Activated CD8-positive, alpha-beta memory T cell treated with anti-CD3 and anti-CD28 coated beads, Interleukin-2, amount 50 U/mL, for 24 hours (primary cell): ENCODE data around the gene MAFG.
"Not testable (repeated sequence)": the region's sequence is repeated elsewhere in the genome, so short reads cannot be mapped to it uniquely, and the experiment has no call there.

Experiments used
- DNase-seq: peaks from one replicate; pipeline ENCODE4 v3.0.0-alpha.2; 2020; ENCODE audit errors: extremely low read depth

MAFG gene

DNA sequence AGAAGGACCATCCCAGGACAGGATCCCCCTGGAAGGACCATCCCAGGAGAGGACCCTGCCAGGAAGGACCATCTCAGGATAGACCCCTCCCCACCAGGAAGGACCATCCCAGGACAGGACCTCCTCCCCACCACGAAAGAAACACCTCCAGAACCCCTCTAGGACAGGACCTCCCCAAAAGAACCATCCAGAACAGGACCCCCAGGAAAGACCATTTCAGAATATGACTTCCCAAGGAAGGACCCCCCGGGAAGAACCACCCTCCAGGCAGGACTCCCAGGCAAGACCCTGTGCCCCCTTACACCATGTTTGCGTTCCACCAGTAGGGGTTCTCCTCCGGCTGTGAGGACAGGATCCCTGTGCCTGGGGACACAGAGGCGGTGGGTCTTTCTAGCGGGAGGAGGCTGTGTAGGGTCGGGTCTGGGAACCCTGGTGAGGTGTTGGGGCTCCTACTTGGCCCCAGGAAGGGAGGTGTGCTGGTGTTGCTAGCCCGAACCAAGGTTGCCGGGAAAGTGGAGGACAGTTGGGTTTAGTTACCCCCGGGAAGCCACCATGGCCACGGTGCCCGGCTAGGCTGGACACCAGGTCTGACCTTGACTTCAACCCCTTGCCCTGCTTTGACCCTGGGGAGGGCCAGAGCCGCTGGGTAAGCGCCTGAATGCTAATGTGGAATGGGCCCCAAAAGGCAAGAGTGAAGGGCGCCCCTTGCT, 31.3 kb upstream of the MAFG start:
- no peak for DNase-seq

DNA sequence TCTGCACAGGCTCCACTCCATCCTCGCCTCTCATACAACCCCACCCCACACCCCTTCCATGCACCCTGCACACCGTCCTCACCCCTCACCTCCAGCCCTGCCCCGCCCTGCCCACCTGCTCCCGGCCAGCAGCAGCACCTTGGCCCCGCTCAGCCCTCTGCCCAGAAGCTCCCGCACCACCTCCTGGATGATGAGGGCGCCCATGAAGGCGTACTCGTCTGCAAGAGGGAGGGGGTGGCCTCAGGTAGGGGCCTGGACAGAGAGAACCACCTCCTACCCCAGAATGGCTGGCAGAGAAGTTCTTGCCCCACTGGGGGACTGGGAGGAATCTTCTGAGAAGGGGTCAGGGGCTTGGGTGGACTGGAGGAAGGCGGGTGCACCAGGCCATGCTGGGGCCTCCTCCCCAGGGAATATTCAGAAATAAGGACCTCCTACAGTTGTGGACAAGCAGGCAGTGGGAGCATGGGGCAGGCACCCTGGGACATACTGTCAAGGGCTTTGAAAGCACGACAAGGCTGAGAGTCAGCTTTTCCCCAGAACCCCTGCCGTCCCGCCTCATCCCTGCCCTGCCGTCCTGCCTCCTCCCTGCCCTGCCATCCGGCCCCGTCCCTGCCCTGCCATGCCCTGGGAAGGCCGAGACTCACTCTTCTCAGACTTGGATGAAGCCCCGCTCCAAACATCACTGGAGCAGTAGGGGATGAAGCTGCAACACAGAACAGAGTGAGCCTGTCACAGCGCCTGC, 30.3 kb upstream of the MAFG start:
- no peak for DNase-seq

DNA sequence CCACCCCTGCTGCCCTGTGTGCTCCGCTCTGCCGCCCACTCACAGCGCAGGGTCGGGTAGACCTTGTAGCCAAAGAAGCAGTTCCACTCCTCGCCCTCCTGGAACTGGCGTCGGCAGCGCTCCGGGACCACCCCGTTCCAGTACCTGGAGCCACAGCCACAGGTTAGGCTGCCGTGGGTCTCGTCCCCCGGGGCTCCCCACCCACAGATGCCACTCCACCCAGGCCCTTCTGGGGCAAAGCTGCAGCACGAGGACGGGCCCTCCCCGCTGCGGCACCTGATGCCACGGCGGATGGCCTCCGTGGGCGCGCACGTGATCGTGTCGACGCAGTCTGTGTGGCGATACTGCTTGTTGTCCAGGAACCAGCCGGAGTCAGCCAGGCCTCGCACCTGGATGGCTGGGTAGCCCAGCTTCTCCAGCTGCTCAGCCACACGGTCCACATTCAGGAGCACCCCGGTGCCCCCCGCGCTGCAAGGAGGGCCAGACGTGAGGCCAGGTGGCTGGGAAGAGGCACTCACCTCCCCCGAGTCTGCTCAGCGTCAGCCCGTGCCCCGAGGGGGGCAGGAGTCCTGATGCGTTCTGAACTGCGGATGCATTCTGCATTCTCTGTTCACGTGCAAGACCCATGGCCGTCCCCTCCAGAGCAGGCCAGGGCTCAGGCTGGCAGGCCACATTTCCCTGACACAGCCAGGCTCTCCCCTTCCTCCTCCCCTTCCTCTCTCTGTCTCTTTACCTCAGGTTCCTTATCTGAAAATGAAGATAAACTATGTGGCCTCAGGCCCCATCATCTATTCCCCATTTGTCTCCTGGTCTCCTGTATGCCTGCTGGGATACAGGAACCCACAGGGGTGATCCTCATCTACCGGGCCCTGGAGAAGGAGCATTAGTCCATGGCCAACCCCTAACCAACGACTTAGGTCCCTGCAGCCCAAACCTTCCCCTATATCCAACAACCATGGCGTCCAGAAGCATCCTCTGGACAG, 29.4 kb upstream of the MAFG start:
- no peak for DNase-seq

DNA sequence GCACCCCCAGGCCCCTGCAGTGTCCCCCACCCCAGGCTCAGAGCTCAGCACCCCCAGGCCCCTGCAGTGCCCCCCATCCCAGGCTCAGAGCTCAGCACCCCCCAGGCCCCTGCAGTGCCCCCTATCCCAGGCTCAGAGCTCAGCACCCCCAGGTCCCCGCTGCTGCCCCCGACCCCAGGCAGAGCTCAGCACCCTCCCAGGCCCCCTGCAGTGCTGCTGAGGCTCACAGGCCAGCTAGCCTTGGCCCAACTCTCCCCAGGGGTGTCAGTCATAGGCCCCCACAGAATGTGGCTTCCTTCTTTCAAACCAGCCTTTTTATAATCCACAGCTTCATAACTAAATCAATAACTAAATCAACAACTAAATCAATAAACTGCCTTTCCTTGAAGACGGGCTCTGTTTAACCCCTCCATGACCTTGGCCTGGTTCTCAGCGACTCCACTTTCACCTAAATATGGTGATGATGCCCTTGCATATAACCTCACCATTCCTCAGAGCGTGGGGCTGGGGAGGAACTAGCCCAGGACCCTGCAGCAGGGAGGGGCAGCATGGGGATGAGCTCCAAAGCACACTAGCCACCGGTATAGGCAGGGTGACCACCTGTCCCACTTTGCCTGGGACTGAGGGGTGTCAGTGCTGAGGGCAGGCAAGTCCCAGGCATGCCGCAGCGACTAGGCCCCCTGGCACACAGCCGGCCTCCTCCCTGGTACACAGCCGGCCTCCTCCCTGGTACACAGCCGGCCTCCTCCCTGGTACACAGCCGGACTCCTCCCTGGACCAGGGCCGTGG, 28.4 kb upstream of the MAFG start:
- DNase-seq, result no peak

DNA sequence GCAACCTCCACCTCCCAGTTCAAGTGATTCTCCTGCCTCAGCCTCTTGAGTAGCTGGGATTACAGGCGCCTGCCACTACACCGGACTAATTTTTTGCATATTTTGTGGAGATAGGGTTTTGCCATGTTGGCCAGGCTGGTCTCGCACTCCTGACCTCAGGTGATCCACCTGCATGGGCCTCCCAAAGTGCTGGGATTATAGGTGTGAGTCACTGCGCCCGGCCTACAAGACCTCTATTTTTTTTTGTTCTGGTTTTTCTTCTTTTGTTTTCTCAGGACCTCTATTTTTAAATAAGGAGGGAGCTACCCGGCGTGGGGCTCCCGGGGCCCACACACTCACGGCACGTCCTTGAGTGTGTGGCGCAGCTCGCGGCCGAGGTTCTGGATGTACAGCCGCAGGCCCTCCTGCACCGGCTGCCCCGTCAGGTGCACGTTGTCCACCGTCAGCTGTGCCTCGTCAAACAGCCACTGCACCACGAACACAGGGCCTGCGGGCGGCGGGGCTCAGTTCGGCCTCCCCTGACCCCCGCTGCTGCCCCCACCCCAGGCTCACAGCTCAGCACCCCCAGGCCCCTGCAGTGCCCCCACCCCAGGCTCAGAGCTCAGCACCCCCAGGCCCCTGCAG, 27.6 kb upstream of the MAFG start:
- DNase-seq, result no peak

DNA sequence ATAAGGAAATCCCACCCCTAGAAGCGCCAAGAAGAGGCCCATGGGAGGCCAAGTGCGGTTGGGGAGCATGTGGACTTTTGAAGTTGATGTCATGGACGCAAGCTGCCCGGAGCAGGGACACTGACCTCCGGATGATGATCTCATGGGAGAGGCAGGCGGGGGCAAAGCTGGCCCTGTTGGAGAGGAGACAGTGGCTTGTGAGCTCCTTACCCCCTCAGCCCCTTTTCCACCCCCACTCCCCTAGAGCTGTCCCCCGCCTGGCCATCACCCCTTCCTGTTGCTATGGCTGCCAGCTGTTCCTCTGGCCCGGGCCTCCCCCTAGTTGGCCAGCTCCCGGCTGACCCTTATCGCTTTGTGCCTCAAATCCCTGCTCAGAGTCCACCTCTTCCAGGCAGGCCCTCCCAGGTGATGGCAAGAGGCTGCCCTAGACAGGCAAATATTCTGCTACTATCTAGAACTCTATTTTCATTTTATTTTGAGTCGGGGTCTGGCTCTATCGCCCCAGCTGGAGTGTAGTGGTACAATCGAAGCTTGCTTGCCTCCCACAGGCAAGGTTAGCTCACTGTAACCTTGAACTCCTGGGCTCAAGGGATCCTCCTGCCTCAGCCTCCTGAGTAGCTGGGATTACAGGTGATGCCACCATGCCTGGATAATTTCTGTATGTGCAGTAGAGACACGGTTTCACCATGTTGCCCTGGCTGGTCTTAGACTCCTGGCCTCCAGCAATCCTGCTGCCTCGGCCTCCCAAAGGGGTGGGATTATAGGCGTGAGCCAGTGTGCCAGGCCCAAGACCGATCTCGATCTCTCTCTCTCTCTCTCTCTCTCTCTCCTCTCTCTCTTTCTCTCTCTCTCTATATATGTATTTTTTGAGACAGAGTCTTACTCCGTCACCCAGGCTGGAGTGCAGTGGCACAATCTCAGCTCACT, 26.9 kb upstream of the MAFG start:
- no peak for DNase-seq

DNA sequence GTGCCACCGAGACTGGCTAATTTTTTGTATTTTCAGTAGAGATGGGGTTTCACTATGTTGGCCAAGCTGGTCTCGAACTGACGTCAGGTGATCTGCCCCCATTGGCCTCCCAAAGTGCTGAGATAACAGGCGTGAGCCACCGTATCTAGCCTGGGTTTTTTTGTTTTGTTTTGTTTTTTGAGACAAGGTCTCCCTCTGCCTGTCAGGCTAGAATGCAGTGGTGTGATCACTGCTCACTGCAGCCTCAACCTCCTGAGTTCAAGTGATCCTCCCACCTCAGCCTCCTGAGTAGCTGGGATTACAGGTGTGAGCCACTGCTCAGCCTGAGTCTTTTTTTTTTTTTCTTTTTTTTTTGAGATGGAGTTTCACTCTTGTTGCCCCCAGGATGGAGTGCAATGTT, 25.9 kb upstream of the MAFG start:
- not testable (repeated sequence) for DNase-seq

DNA sequence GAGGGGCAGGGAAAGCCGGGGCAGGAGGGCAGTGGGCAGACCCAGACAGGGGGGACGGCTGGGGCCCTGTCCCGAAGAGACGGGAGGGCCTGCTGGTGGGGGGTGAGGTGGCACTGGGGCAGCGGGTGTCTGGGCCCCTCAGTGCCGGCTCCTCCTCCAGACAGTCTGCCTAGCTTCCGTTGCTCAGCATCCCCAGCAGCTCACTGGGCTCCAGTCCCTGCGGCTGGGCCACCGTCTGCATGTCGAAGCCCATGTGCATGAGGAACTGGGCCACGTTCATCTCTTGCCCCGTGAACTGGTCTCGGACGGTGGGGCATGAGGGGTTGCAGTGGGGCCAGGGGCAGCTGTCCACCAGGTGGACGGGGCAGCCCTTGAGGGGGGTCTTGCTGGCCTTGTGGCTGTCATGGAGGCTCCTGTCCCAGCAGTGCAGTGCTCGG, 25.3 kb upstream of the MAFG start:
- DNase-seq, result no peak

DNA sequence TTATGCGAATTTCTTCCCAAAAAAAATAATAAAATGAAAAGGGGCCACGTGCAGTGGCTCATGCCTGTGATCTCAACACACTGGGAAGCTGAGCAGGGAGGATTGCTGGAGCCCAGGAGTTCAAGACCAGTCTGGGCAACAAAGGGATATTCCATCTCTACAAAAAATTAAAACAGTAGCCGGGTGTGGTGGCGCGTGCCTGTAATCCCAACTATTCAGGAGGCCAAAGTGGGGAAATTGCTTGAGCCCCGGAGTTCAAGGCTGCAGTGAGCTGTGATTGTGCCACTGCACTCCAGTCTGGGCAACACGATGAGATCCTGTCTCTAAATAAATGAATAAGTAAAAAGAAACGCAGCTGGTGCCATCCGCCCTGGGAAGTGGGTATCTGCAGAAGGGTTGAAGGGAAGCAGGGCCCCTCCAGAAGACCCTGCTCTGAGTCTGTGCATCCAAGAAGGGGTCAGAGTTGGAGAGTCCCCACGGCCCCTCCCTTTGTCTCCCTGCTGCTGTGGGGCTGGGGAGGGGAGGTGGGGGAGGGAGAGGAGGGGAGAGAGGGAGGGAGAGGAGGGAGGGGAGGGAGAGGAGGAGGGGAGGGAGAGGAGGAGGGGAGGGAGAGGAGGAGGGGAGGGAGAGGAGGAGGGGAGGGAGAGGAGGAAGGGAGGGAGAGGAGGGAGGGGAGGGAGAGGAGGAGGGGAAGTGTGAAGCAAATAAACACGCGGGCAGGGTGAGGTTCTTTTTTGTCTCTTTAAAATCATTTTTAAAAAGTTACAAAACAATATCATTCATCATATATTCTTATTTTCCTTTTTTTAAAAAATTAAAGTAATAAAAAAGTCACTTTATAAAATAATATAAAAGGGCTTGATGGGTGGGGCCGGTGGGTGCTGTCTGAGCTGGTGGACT, 24.5 kb upstream of the MAFG start:
- DNase-seq, result no peak

DNA sequence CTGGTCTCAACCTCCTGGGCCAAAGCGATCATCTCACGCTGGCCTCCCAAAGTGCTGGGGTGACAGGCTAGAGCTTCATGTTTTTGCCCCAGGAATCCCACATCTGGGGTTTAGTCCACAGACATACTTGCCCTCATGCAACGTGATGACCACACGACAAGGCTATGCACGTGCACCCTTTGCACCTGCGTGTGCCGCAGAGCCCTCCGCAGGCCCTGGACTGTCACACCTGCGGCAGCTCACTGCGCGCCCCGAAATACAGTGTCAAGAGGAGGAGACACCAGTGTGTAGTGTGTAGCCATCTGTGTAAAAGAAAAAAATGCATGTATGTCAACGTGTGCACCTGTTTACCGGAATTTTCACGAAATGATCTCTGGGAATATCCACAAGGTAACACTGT, 23.0 kb upstream of the MAFG start:
- no peak for DNase-seq

DNA sequence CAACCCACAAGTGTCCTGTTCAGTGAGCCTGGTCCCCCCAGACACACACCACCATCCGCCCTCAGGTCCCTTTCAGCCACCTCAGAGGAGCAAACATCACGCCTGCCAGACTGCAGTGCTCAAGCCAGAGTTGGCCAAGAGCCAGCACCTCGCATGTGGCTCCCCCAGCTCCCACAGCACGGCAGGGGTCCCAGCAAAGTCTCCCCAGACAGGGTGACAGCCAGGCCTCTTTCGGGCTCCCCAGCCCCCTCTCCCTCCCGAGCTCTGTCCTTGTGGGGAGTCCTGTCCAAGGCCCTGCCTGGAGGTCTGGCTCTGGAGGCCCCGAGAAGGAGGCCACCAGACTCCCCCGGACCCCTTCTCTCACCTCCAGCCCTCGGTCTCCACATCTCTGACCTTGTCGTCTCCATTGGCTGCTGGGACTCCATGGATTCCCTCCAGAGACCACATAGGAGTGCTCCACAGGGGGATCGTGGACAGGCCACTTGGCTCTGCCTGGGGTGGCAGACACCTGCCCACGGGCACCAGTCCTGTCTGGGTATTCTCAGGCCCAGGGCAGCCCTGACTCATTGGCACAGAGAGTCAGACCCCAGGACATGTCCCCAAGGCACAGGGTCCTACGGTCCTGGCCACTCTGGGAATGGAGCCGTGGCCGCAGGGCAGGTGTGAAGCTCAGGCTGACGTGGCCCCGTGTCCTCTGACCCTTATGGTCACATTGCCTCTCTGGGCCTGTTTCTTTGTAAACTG, 21.3 kb upstream of the MAFG start:
- DNase-seq, result no peak

DNA sequence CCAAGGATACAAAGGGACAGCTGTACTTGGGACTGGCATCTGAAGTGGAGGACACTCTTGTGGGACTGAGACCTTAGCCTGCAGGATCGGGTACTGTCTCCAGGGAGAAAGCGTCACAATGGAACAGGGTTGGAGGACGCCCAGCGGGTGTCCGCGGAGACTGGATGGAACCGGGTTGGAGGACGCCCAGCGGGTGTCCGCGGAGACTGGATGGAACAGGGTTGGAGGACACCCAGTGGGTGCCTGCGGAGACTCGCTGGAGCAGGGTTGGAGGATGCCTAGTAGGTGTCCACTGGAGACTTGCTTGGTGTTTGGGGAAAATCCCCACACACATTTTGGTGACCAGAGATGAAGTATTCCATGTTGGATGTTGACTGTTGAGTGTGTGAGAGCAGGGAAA, 19.7 kb upstream of the MAFG start, which contains the start of gene MYADML2:
TSS of gene MYADML2 (minus strand) at position 45 of the 400 bp plus-strand sequence. CDS start 5,492 bp downstream, outside the sequence.
- DNase-seq, result no peak

DNA sequence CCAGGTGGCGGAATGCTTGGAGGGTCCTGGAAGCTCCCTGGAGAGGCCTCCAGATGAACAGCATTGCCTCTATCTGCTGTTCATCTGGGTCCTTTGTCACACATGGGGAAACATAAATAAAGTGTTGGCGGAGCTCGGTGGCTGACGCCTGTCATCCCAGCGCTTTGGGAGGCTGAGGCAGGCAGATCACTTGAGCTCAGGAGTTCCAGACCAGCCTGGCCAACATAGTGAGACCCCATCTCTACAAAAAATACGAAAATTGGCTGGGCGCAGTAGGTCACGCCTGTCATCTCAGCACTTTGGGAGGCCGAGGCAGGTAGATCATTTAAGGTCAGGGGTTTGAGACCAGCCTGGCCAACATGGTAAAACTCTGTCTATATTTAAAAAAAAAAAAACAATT, 17.3 kb upstream of the MAFG start:
- DNase-seq, result no peak

DNA sequence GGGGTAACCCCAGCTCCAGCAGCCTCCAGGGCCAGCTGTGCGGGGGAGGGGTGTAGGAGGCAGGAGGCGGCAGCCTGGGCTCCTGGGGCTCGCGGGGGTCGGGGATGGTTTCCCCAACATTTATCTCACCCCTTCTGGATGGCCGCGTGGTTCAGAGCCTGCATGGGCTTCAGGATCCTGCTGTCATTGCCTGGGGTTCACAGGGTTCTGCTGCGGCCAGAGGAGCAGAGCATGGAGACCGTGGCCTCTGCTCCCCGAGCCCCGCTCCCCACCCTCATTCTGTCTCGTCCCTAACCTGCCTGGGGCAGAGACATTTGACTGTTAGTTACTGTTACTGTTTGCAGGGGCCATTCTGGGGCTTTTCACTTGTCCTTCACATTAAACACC, 14.6 kb upstream of the MAFG start:
- no peak for DNase-seq

DNA sequence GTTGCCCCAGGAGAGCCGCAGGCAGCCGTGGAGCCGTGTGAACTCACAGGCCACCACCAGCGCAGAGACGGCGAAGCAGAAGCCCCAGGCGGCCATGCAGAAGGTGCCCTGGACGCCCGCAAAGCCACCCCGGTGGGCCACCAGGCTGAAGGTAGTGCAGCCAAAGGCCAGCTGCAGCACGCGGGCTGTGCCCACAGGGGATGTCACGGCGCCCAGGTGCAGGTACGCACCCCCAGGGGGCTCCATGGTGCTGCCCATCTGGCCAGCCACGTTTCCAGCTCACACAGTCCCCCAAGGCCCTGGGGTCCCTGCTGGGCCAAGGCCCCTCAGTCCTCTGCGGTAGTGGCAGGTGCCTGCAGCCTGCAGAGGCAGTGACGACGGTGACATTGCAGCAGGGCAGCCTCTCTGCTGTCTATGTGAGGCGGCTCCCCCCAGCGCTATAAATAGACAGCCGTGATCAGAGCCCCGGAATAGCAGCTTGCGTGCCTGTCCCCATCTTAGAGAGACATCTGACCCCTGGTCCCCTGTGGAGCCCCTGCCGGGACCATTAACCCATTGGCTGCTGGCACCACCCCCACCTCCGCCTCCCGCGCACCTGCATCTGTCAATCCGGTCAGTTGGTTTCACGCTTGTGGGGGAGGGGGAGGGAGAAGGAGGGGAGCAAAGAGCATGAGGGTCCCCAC, 14.1 kb upstream of the MAFG start:
- no peak for DNase-seq

DNA sequence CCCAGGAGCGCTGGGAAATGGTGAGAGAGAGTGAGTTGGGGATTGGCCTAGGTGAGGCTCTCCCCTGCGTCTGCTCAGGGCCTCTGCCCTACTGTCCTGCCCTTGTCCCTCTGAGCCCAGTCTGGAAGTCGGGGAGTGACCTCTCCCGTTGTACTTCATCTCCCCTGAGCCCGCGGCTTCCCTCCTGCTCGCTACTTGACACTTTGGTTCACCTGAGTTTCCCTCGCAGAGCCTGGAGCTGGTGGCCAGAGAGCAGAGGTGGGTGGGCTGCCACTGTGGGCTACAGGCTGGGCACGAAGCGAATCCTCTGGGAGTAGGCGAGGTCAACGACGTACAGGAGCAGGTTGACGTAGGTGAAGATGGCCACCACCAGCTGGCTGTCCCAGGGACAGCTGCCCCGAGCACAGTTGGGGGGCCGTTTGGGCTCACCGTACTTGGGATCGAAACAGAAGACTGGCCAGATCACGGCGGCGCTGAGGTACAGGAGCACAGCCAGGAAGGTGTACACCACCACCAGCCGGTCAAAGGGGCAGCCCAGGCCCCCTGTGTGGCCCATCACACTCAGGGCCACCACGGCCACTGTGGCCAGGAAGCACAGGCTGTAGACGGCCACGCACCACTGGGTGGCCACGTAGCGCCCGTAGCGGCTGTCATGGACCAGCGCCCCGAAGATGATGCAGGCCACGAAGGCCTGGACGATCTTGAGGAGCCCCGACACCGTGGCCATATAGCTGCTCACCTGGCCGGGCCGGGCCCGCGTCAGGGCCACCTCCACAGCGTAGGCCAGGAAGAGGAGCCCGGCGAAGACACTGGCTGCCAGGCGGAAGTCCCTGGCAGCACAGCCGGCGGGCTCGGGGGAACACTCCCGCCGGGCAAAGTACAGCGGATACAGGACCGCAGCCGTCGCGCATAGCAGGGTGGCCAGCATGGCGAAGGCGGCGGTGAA, 13.3 kb upstream of the MAFG start:
- DNase-seq, result no peak
